22Rv1 (cell line): ENCODE data around the gene BNIP2.

Source experiments
- ZFX ChIP-seq: fragments of 450-650 bp; IDR thresholded peaks from 2 replicates; pipeline ENCODE4 v1.6.1; 2017; ENCODE audit warnings: antibody characterized with exemption, borderline replicate concordance
- TF ChIP-seq, protein P1 (sequence below): fragments of 450-650 bp; IDR thresholded peaks from 2 replicates; pipeline ENCODE4 v1.5.1; 2017; ENCODE audit warnings: mild to moderate bottlenecking

DNA sequence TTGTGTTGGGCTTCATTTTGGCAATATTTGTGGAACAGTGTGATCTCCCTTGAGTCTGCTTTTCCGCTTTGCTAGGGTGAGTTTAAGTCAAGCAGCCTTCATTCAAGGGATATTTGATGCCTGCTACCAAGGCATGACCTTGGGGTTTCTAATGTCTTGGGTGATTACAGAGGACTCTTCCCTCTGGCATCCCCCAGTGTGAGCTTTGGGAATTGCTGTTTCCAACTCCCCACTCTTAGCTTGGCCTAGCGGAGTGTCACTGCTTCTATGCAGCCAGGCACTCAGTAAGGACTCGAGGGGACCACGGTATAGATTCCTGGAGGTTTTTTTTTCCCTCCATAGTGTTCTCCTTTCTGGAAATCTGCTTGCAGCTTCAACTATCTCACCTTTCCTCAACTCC lies 56.4 kb downstream of the BNIP2 start:
- TF ChIP-seq, protein P1, sequence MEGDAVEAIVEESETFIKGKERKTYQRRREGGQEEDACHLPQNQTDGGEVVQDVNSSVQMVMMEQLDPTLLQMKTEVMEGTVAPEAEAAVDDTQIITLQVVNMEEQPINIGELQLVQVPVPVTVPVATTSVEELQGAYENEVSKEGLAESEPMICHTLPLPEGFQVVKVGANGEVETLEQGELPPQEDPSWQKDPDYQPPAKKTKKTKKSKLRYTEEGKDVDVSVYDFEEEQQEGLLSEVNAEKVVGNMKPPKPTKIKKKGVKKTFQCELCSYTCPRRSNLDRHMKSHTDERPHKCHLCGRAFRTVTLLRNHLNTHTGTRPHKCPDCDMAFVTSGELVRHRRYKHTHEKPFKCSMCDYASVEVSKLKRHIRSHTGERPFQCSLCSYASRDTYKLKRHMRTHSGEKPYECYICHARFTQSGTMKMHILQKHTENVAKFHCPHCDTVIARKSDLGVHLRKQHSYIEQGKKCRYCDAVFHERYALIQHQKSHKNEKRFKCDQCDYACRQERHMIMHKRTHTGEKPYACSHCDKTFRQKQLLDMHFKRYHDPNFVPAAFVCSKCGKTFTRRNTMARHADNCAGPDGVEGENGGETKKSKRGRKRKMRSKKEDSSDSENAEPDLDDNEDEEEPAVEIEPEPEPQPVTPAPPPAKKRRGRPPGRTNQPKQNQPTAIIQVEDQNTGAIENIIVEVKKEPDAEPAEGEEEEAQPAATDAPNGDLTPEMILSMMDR = 0 out of 2 replicates have a peak, but pooled peaks have one; percentile 21
- no peak for TF ChIP-seq ZFX
